ENCODE data around the gene LIPG. TPM values are rescaled to one million over a fixed set of nuclear protein-coding genes. Genes with fewer than 3 reads are reported as not detected.

The LIPG gene
- total RNA-seq, 1 donor from 2014 or later = 10.2 TPM

GRCh38 chr18:49563701-49564517 lies 2.1 kb downstream of the LIPG start:
- TF ChIP-seq CTCF (IDR thresholded peaks at IDR 0.05) = no peak
- ATAC-seq (no peak), DNase-seq (no peak)
- Histone ChIP-seq H3K36me3 (no peaks in the 10 kb centered on the region), H3K27me3 (peaks cover 36% of the 10 kb centered on the region), H3K4me3 (no peak overlapping the region), H3K4me1 (peaks cover 23% of the 10 kb centered on the region), H3K27ac (no peak overlapping the region), H3K9me3 (no peaks in the 10 kb centered on the region)
- intact Hi-C loops (cut with DNase I) = loop anchor here (5.0 to 10.0 kb wide), 2 partner anchors 201 to 293 kb away; no protein-coding TSS in a partner anchor

- Histone ChIP-seq H3K27ac (no peak overlapping the region), H3K9me3 (no peaks in the 10 kb centered on the region), H3K4me1 (peaks cover 23% of the 10 kb centered on the region), H3K4me3 (no peak overlapping the region), H3K27me3 (peaks cover 36% of the 10 kb centered on the region), H3K36me3 (no peaks in the 10 kb centered on the region)
- ATAC-seq (no peak), DNase-seq (no peak)
- intact Hi-C loops (cut with DNase I) = loop anchor here (5.0 to 10.0 kb wide), 2 partner anchors 200 to 293 kb away; no protein-coding TSS in a partner anchor
- TF ChIP-seq CTCF (IDR thresholded peaks at IDR 0.05) = no peak
These were observed 2.6 kb downstream of the LIPG start for GRCh38 chr18:49564518-49564834.

GRCh38 chr18:49565101-49565500 lies 3.2 kb downstream of the LIPG start:
- no peak for ATAC-seq
- no peak for DNase-seq
- intact Hi-C loops (cut with DNase I) = loop anchor here (10.0 kb wide), 1 partner anchor 200 kb away; no protein-coding TSS in a partner anchor
- Histone ChIP-seq H3K9me3 (no peaks in the 10 kb centered on the region), H3K4me3 (no peak overlapping the region), H3K4me1 (peaks cover 23% of the 10 kb centered on the region), H3K27ac (no peak overlapping the region), H3K27me3 (peaks cover 30% of the 10 kb centered on the region), H3K36me3 (no peaks in the 10 kb centered on the region)
- no peak for TF ChIP-seq CTCF (IDR thresholded peaks at IDR 0.05)

GRCh38 chr18:49565612-49566011 lies 3.8 kb downstream of the LIPG start:
- intact Hi-C loops (cut with DNase I) = loop anchor here (10.0 kb wide), 1 partner anchor 199 kb away; no protein-coding TSS in a partner anchor
- ATAC-seq (no peak), DNase-seq (no peak)
- Histone ChIP-seq H3K9me3 (no peaks in the 10 kb centered on the region), H3K27me3 (peaks cover 26% of the 10 kb centered on the region), H3K4me3 (no peak overlapping the region), H3K4me1 (peaks cover 19% of the 10 kb centered on the region), H3K36me3 (no peaks in the 10 kb centered on the region), H3K27ac (no peak overlapping the region)
- TF ChIP-seq CTCF (IDR thresholded peaks at IDR 0.05) = no peak

GRCh38 chr18:49566217-49566770 lies 4.4 kb downstream of the LIPG start:
- no peak overlapping the region for H3K4me3 ChIP-seq
- intact Hi-C loops (cut with DNase I) = loop anchor here (10.0 kb wide), 1 partner anchor 199 kb away; no protein-coding TSS in a partner anchor
- ATAC-seq = no peak
- no peak for TF ChIP-seq CTCF (IDR thresholded peaks at IDR 0.05)
- peaks cover 12% of the 10 kb centered on the region for H3K4me1 ChIP-seq
- no peak for DNase-seq
- H3K27me3 ChIP-seq = peaks cover 20% of the 10 kb centered on the region
- no peaks in the 10 kb centered on the region for H3K36me3 ChIP-seq
- H3K27ac ChIP-seq = no peak overlapping the region
- H3K9me3 ChIP-seq = no peaks in the 10 kb centered on the region

Data from upper lobe of right lung (tissue), 1 donor.